ENCODE measurements around the gene KRT79.

DNA sequence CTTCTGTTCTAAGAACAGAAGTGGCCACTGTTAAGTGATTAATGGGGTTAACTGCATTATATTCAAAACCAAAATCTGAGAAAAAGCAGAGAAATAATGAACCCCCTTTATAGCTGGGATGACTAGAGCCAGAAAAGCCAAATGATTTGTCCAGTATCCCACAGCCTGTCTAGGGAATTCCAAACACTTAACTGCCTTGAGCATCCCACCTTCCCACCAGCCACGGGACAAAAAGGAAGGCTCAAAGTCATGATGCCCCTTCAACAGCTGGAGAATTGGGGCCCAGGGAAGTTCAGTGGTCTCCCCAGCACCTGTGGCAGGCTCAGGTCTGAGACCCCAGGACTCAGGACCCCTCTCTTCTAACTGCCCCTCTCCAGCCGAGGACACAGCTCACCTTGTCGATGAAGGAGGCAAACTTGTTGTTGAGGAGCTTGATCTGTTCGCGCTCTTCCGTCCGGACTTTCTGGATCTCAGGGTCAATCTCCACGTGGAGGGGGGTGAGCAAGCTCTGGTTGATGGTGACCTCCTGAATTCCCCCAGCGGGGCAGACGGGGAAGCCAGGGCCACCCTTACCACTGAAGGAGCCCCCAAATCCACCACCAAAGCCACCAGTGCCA lies 20.8 kb downstream of the KRT79 start:
- TF ChIP-seq SNAI2 (CRISPR knock-in tag; IDR thresholded peaks at IDR 0.05), result no peak
- TF ChIP-seq OSR1 (CRISPR knock-in tag; IDR thresholded peaks at IDR 0.05), result no peak
- no peak for TF ChIP-seq CSDC2 (CRISPR knock-in tag; IDR thresholded peaks at IDR 0.05)
- TF ChIP-seq ZFP30 (CRISPR knock-in tag; IDR thresholded peaks at IDR 0.05), result no peak
- no peak for TF ChIP-seq GLIS3 (CRISPR knock-in tag; IDR thresholded peaks at IDR 0.05)
- TF ChIP-seq ISL1 (CRISPR knock-in tag; IDR thresholded peaks at IDR 0.05), result no peak

All from SK-N-SH treated with all-trans-retinoic acid at 6 μM for 48 hours (cell line).